Right lung (tissue), 5 donors: ENCODE data around the gene R3HDM2. TPM values are rescaled to one million over a fixed set of nuclear protein-coding genes. Genes with fewer than 3 reads are reported as not detected.

Experiments used
- DNase-seq, 2 donors: peaks; one replicate each; pipeline ENCODE4 v3.0.0-alpha.2; 2013
- polyA plus RNA-seq, 5 donors: library from polyadenylated mRNA; unstranded; fragments of 120-200 nt; gene quantifications; one replicate each; pipeline versions ENCODE4 v1.2.1 to v1.2.3, GENCODE V29; 2013; ENCODE audit warnings: inconsistent platforms in 1 of 5, low replicate concordance in 1 of 5; ENCODE audit not compliant: insufficient read length in 5 of 5, insufficient read depth in 1 of 5

Gene R3HDM2
- polyA plus RNA-seq, 5 donors: 60.9 to 89.4 (median 80.8) TPM

GRCh38 chr12:57218030-57218853, 212.6 kb downstream of the R3HDM2 start:
- DNase-seq: no peak

GRCh38 chr12:57216921-57217879, 213.6 kb downstream of the R3HDM2 start:
- no peak for DNase-seq

GRCh38 chr12:57216014-57216911, 214.6 kb downstream of the R3HDM2 start, which contains the start of gene NXPH4:
Gene NXPH4, plus strand, starts transcription at chr12:57216794. Its CDS starts 176 bp downstream, at chr12:57216970.
- DNase-seq: no peak

GRCh38 chr12:57215668-57216013, 215.2 kb downstream of the R3HDM2 start:
- no peak for DNase-seq

GRCh38 chr12:57215065-57215464, 215.8 kb downstream of the R3HDM2 start:
- no peak for DNase-seq

- no peak for DNase-seq
These were observed 216.5 kb downstream of the R3HDM2 start for GRCh38 chr12:57214398-57214781.

- no peak for DNase-seq
These were observed 217.0 kb downstream of the R3HDM2 start for GRCh38 chr12:57213763-57214397.

- peak; percentile 78 to 81 for DNase-seq
These were observed 217.7 kb downstream of the R3HDM2 start for GRCh38 chr12:57213058-57213715.

GRCh38 chr12:57212701-57213057, 218.2 kb downstream of the R3HDM2 start:
- no peak for DNase-seq

GRCh38 chr12:57211791-57212700, 218.8 kb downstream of the R3HDM2 start:
- no peak for DNase-seq

GRCh38 chr12:57210926-57211692, 219.7 kb downstream of the R3HDM2 start:
- no peak for DNase-seq

- no peak for DNase-seq
These were observed 220.4 kb downstream of the R3HDM2 start for GRCh38 chr12:57210461-57210860.

GRCh38 chr12:57209916-57210315, 220.9 kb downstream of the R3HDM2 start:
- no peak for DNase-seq

GRCh38 chr12:57208631-57209282, 222.1 kb downstream of the R3HDM2 start:
- DNase-seq: no peak

GRCh38 chr12:57207731-57208630, 222.9 kb downstream of the R3HDM2 start:
- DNase-seq: no peak

GRCh38 chr12:57205931-57206330, 224.9 kb downstream of the R3HDM2 start:
- DNase-seq: no peak

GRCh38 chr12:57205186-57205585, 225.7 kb downstream of the R3HDM2 start:
- DNase-seq: no peak
